IPS DF 19.7 (cell line): ENCODE data around the gene ASTN2.

ENCODE experiments used
- DNase-seq: peaks from one replicate; pipeline ENCODE4 v3.0.0-alpha.2; 2013; ENCODE audit warnings: low read depth, low spot score

ASTN2 gene

GRCh38 chr9:117121316-117121715, 293.5 kb downstream of the ASTN2 start:
- DNase-seq = no peak

- no peak for DNase-seq
Observed at GRCh38 chr9:117120061-117120460, 294.8 kb downstream of the ASTN2 start.

GRCh38 chr9:117116084-117116483, 298.8 kb downstream of the ASTN2 start:
- DNase-seq = no peak

GRCh38 chr9:117114768-117115167, 300.1 kb downstream of the ASTN2 start:
- no peak for DNase-seq

GRCh38 chr9:117104716-117105495, 310.0 kb downstream of the ASTN2 start:
- no peak for DNase-seq

- no peak for DNase-seq
Observed at GRCh38 chr9:117104206-117104605, 310.7 kb downstream of the ASTN2 start.

GRCh38 chr9:117103438-117104110, 311.3 kb downstream of the ASTN2 start:
- no peak for DNase-seq

GRCh38 chr9:117101008-117101407, 313.8 kb downstream of the ASTN2 start:
- DNase-seq = no peak

GRCh38 chr9:117098331-117098730, 316.5 kb downstream of the ASTN2 start:
- DNase-seq = no peak

- no peak for DNase-seq
Observed at GRCh38 chr9:117097761-117098160, 317.1 kb downstream of the ASTN2 start.

- DNase-seq = no peak
Observed at GRCh38 chr9:117096138-117096537, 318.7 kb downstream of the ASTN2 start.

GRCh38 chr9:117095081-117095480, 319.8 kb downstream of the ASTN2 start:
- no peak for DNase-seq

- DNase-seq = no peak
Observed at GRCh38 chr9:117093891-117094844, 320.7 kb downstream of the ASTN2 start.

GRCh38 chr9:117092582-117092981, 322.3 kb downstream of the ASTN2 start:
- no peak for DNase-seq

- no peak for DNase-seq
Observed at GRCh38 chr9:117091529-117091928, 323.3 kb downstream of the ASTN2 start.

GRCh38 chr9:117088786-117089185, 326.1 kb downstream of the ASTN2 start:
- no peak for DNase-seq

- no peak for DNase-seq
Observed at GRCh38 chr9:117088140-117088539, 326.7 kb downstream of the ASTN2 start.

- no peak for DNase-seq
Observed at GRCh38 chr9:117084221-117084620, 330.6 kb downstream of the ASTN2 start.

GRCh38 chr9:117083559-117083958, 331.3 kb downstream of the ASTN2 start:
- DNase-seq = no peak

- no peak for DNase-seq
Observed at GRCh38 chr9:117081641-117082317, 333.1 kb downstream of the ASTN2 start.

GRCh38 chr9:117080765-117081390, 334.0 kb downstream of the ASTN2 start:
- DNase-seq = peak; percentile 38
